Stimulated activated CD8-positive, alpha-beta memory T cell treated with anti-CD3 and anti-CD28 coated beads, Interleukin-15, amount 100 ng/mL, for 1 hour (primary cell): ENCODE results near the gene VAMP3.

Experiments used
- DNase-seq: peaks from one replicate; pipeline ENCODE4 v3.0.0-alpha.2; 2020; ENCODE audit warnings: low read depth

The VAMP3 gene, protein sequence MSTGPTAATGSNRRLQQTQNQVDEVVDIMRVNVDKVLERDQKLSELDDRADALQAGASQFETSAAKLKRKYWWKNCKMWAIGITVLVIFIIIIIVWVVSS

GRCh38 chr1:7770997-7771822 lies at the start of gene VAMP3:
Gene VAMP3 (plus strand): TSS chr1:7771296. CDS start chr1:7771384, 88 bp downstream.
- DNase-seq, result peak; percentile 83

- no peak for DNase-seq
These were observed 49.0 kb upstream of the VAMP3 start for GRCh38 chr1:7721940-7722669.

- no peak for DNase-seq
These were observed 48.5 kb upstream of the VAMP3 start for GRCh38 chr1:7722670-7723012.

- no peak for DNase-seq
These were observed 44.5 kb upstream of the VAMP3 start for GRCh38 chr1:7726623-7727022.

DNA sequence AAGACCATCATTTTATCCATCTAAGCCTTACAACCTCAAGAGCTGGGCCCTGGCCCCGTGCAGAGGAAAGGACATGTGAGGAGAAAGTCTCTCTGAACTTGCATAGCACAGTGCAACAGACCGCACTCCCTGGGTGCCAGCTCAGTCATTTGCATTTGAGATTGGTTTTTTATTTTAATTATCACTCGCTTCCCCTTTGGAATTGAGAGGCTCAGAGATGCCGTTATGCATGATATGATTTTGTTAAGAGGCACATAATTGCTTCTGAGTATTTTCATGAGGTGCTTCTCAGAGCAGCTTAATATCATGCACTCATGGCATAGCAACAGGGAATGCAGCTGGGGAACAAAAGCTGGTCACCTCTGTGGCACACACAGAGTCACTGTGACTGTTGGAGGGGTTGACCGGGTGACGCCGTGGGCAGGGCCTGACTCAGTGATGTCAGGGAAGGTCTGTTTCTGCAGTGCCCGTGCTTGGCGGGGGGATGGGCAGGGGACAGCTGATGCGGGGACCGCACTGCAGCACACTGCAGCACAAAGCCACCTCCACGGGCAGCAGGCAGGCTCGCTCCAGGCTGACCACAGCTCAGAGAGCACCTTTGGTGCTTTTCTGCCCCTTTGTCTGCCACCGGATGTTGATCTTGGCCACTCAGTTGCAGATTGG lies 43.2 kb upstream of the VAMP3 start:
- DNase-seq, result no peak

GRCh38 chr1:7729761-7730160 lies 41.3 kb upstream of the VAMP3 start:
- DNase-seq, result no peak

- no peak for DNase-seq
These were observed 38.8 kb upstream of the VAMP3 start for GRCh38 chr1:7732331-7732730.

- no peak for DNase-seq
These were observed 37.8 kb upstream of the VAMP3 start for GRCh38 chr1:7733276-7733675.

GRCh38 chr1:7738044-7738443 lies 33.1 kb upstream of the VAMP3 start:
- DNase-seq, result no peak

GRCh38 chr1:7743346-7743745 lies 27.8 kb upstream of the VAMP3 start:
- no peak for DNase-seq

GRCh38 chr1:7744882-7745281 lies 26.2 kb upstream of the VAMP3 start:
- DNase-seq, result no peak

- no peak for DNase-seq
These were observed 25.3 kb upstream of the VAMP3 start for GRCh38 chr1:7745783-7746182.

DNA sequence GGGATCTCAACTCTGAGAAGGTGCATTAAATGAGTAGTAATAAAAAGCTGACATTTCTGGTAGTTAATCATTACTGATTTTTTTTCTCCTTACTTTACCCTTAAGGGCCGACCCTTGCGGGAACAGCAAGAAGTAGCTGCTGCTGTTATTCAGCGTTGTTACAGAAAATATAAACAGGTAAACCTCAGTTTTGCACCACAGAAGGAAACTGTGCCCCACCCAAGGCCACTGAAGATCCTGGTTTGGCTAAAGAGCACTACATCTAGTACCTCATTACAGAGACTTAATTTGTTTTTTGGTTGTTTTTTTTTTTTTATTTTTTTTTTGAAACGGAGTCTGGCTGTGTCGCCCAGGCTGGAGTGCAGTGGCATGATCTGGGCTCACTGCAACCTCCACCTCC lies 23.5 kb upstream of the VAMP3 start:
- no peak for DNase-seq

DNA sequence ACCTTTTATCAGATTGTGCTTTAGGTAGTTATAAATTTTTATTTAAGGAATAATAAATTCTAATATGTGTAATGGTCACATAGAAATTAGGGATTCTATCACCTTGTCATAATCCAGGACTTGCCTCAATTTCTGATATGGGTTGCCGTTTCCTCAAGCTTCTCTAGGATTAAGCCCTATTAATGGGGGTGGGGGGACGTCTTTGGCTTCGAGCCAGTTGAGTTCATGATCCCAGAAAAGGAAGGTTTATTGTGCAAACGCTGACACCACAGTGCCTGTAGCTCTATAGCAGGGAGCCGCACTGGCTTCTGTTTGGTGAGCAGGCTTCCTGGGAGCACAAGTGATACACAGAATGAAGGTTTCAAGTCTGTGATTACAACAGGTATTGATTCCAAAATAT lies 22.0 kb upstream of the VAMP3 start:
- DNase-seq, result no peak

GRCh38 chr1:7751174-7751573 lies 19.9 kb upstream of the VAMP3 start:
- no peak for DNase-seq

GRCh38 chr1:7752512-7753417 lies 18.3 kb upstream of the VAMP3 start:
- DNase-seq, result peak; percentile 15

GRCh38 chr1:7753641-7754040 lies 17.5 kb upstream of the VAMP3 start:
- DNase-seq, result no peak

DNA sequence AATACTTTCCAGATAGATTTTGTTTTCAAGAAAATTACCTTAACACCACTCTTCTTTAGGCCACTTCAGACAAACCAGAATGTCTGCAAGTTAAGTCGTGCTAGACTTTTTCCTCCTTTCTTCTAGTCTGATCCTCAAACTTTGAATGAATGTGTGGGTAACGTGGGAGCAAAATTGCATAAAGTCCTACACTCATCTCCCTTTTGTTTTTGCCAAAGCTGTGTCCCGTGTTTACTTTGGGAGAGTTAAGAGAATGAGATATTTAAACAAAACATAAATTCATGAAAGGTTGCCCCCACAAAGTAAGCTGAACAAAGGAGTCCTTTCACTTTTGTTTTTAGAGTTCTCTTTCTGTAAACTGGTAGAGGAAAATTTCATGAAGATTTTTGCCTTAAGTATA lies 16.9 kb upstream of the VAMP3 start:
- DNase-seq, result no peak

- no peak for DNase-seq
These were observed 15.6 kb upstream of the VAMP3 start for GRCh38 chr1:7755448-7755847.

DNA sequence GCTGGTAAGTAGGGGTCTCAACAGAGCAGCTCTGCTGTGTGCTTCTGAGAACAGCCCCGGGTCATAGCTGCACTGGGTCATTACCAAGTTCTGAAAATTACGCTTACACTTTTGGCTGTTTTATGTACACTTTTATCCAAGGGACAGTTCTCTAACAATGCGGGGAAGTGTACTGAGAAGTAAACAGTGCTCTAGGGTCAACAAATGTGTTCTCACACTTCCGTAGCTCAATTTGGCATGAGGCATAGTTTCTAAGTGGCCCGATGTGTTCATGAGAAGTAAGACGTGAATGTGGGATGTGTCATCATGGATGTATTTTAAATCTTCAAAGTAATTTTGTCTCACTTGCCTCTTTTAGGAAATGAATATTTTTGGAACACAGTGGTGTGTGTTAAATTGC lies 10.9 kb upstream of the VAMP3 start:
- no peak for DNase-seq

DNA sequence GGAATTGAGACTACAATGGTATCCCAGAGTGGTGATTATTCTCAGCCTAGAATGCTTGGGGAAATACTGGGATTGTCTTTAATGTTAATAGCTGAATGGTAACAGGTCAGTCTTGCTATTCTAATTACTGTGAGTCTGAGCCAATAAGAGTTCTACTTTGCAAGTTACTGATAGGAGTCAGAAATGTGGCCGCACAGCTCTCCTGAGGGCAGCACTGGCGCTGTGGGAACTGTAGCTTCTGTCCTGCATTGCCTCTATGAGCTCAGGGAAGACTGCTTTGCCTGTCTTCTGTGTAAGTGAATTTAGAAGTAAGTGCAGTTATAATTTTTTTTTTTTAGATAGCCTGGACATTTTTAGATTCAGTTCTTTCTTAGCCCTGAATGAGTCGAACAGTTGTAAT lies 10.0 kb upstream of the VAMP3 start:
- DNase-seq, result no peak

- no peak for DNase-seq
These were observed 3.9 kb upstream of the VAMP3 start for GRCh38 chr1:7767176-7767575.
